ENCODE measurements around the gene CHIC2. TPM values are rescaled to one million over a fixed set of nuclear protein-coding genes. Genes with fewer than 3 reads are reported as not detected.
A peak's percentile ranks its signal among the peaks of the same experiment; 100 is the strongest.
"Not testable (repeated sequence)": the region's sequence is repeated elsewhere in the genome, so short reads cannot be mapped to it uniquely, and the experiment has no call there.

The CHIC2 gene
- total RNA-seq, 6 experiments from 2014 or later, result 8.4 to 22.9 (median 15.3) TPM

DNA sequence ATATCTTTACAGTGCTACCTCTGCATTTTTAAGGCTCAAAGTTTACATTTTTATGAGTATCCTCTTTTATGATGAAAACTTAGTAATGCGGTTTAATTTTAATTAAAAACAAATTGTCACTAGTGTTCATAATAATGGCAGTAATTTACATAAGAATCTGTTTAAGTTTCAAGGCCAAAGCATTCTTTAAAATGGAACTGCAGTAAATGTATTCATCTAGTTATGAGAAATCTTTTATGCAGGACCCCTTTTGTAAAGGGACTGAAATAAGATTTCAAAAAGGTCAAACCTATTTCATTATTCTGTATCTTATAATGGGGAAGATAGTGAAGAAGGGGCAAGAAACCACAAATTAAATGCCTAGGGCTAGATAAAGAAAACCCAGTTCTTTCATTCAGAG lies 37.1 kb downstream of the CHIC2 start:
- no peak for ATAC-seq
- Histone ChIP-seq H3K4me3 (no peak overlapping the region), H3K9me3 (no peaks in the 10 kb centered on the region), H3K36me3 (no peaks in the 10 kb centered on the region), H3K27me3 (no peaks in the 10 kb centered on the region), H3K4me1 (peaks cover 0 to 3% (median 0%) of the 10 kb centered on the region in 4 donors), H3K27ac (no peak overlapping the region)
- no peak for DNase-seq
- WGBS (ENCODE audit: insufficient coverage, low coverage, low lambda C conversion rate, missing lambda C conversion rate), result 81% methylated on average over 1 of the region's 1 CpG
- TF ChIP-seq, protein P1, sequence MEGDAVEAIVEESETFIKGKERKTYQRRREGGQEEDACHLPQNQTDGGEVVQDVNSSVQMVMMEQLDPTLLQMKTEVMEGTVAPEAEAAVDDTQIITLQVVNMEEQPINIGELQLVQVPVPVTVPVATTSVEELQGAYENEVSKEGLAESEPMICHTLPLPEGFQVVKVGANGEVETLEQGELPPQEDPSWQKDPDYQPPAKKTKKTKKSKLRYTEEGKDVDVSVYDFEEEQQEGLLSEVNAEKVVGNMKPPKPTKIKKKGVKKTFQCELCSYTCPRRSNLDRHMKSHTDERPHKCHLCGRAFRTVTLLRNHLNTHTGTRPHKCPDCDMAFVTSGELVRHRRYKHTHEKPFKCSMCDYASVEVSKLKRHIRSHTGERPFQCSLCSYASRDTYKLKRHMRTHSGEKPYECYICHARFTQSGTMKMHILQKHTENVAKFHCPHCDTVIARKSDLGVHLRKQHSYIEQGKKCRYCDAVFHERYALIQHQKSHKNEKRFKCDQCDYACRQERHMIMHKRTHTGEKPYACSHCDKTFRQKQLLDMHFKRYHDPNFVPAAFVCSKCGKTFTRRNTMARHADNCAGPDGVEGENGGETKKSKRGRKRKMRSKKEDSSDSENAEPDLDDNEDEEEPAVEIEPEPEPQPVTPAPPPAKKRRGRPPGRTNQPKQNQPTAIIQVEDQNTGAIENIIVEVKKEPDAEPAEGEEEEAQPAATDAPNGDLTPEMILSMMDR (IDR thresholded peaks at IDR 0.05), result no peak
- TF ChIP-seq POLR2A (IDR thresholded peaks at IDR 0.05), result no peak
- intact Hi-C loops (cut with DNase I), result no loop called here

DNA sequence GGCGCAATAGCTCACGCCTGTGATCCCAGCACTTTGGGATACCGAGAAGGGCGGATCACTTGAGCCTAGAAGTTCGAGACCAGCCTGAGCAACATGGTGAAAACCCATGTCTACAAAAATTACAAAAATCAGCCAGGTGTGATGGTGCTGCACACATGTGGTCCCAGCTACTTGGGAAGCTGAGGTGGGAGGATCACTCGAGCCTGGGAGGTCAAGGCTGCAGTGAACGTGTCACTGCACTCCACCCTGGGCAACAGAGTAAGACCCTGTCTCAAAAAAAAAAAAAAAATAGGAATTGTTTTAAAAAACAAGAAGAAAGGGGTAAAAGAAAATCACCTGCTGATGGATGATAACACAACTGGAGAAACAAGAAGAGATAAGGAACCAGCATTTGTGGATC lies 38.8 kb downstream of the CHIC2 start:
- Histone ChIP-seq H3K4me1 (peaks cover 0 to 3% (median 0%) of the 10 kb centered on the region in 4 donors), H3K27ac (no peak overlapping the region), H3K27me3 (no peaks in the 10 kb centered on the region), H3K36me3 (no peaks in the 10 kb centered on the region), H3K4me3 (no peak overlapping the region), H3K9me3 (no peaks in the 10 kb centered on the region)
- 93% methylated on average over 4 of the region's 7 CpGs for WGBS (ENCODE audit: insufficient coverage, low coverage, low lambda C conversion rate, missing lambda C conversion rate)
- DNase-seq, result no peak
- no peak for TF ChIP-seq POLR2A (IDR thresholded peaks at IDR 0.05)
- TF ChIP-seq, protein P1 (IDR thresholded peaks at IDR 0.05), result no peak
- ATAC-seq, result no peak
- intact Hi-C loops (cut with DNase I), result no loop called here

GRCh38 chr4:54023019-54023418 lies 41.4 kb downstream of the CHIC2 start:
- intact Hi-C loops (cut with DNase I); H3K9me3 ChIP-seq; H3K4me1 ChIP-seq; H3K4me3 ChIP-seq; H3K27me3 ChIP-seq; H3K27ac ChIP-seq; H3K36me3 ChIP-seq: not testable (repeated sequence)
- peak in 1 of 3 donors; percentile 54 for DNase-seq
- WGBS (ENCODE audit: insufficient coverage, low coverage, low lambda C conversion rate, missing lambda C conversion rate), result 60% methylated on average over 8 of the region's 8 CpGs
- peak in 1 of 4 donors; percentile 57 for ATAC-seq

- WGBS (ENCODE audit: insufficient coverage, low coverage, low lambda C conversion rate, missing lambda C conversion rate), result 69% methylated on average over 1 of the region's 1 CpG
- H3K9me3 ChIP-seq, result no peaks in the 10 kb centered on the region
- H3K4me1 ChIP-seq, result peaks cover 0 to 6% (median 2%) of the 10 kb centered on the region in 4 donors
- no peak for ATAC-seq
- no peak for DNase-seq
- intact Hi-C loops (cut with DNase I), result no loop called here
- H3K4me3 ChIP-seq, result no peak overlapping the region
- no peak for TF ChIP-seq POLR2A (IDR thresholded peaks at IDR 0.05)
- TF ChIP-seq, protein P1 (IDR thresholded peaks at IDR 0.05), result no peak
- no peaks in the 10 kb centered on the region for H3K27me3 ChIP-seq
- H3K36me3 ChIP-seq, result no peaks in the 10 kb centered on the region
- no peak overlapping the region for H3K27ac ChIP-seq
Measured at GRCh38 chr4:54017974-54018373, 46.4 kb downstream of the CHIC2 start.

- ATAC-seq (no peak), DNase-seq (no peak)
- no peak overlapping the region for H3K4me3 ChIP-seq
- intact Hi-C loops (cut with DNase I), result no loop called here
- H3K27ac ChIP-seq, result no peak overlapping the region
- no peaks in the 10 kb centered on the region for H3K36me3 ChIP-seq
- H3K9me3 ChIP-seq, result no peaks in the 10 kb centered on the region
- H3K4me1 ChIP-seq, result peaks cover 0 to 6% (median 2%) of the 10 kb centered on the region in 4 donors
- no peak for TF ChIP-seq POLR2A (IDR thresholded peaks at IDR 0.05)
- TF ChIP-seq, protein P1 (IDR thresholded peaks at IDR 0.05), result no peak
- H3K27me3 ChIP-seq, result no peaks in the 10 kb centered on the region
- WGBS (ENCODE audit: insufficient coverage, low coverage, low lambda C conversion rate, missing lambda C conversion rate), result 100% methylated on average over 2 of the region's 2 CpGs
Measured at GRCh38 chr4:54017308-54017707, 47.1 kb downstream of the CHIC2 start.
